GM18517 (cell line): Measurements from ENCODE around the gene NAA50.
A peak's percentile ranks its signal among the peaks of the same experiment; 100 is the strongest.

ENCODE experiments used
- ATAC-seq: cut with Tn5 transposase; IDR thresholded peaks from one replicate; pipeline ENCODE4 v1.9.1; 2021; ENCODE audit warnings: mild to moderate bottlenecking, moderate library complexity; ENCODE audit not compliant: unreplicated experiment

The NAA50 gene

GRCh38 chr3:113743006-113743630 lies 2.9 kb downstream of the NAA50 start:
- no peak for ATAC-seq

GRCh38 chr3:113741620-113742019 lies 4.4 kb downstream of the NAA50 start:
- ATAC-seq, result no peak

- ATAC-seq, result no peak
These were observed 5.0 kb downstream of the NAA50 start for GRCh38 chr3:113741086-113741485.

DNA sequence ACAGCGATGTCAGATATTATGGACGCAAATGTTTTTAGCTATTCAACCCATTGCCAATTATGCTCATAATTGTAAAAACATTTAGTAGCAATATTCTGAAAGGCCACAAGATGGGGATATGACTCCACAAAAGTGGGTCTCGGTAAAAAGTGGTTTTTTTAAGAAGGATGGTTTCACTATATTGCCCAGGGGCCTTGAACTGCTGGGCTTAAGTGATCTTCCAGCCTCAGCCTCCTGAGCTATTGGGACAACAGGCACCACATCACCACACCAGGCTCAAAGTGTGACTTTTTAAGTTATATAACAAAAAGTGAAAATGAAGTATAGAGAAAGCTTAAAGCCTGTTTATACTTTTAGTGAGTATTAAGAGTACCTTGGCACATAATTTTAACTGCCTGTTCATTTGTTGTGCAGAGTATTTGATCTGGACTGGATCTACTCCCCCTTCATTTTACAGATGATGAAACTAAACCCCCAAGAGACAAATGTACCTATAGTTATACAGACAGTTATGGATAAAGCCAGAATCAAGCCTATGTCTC lies 9.4 kb downstream of the NAA50 start:
- ATAC-seq, result peak; percentile 77

GRCh38 chr3:113731694-113732093 lies 14.4 kb downstream of the NAA50 start:
- no peak for ATAC-seq

GRCh38 chr3:113730550-113730949 lies 15.5 kb downstream of the NAA50 start:
- no peak for ATAC-seq

GRCh38 chr3:113728661-113729060 lies 17.4 kb downstream of the NAA50 start:
- ATAC-seq, result no peak

DNA sequence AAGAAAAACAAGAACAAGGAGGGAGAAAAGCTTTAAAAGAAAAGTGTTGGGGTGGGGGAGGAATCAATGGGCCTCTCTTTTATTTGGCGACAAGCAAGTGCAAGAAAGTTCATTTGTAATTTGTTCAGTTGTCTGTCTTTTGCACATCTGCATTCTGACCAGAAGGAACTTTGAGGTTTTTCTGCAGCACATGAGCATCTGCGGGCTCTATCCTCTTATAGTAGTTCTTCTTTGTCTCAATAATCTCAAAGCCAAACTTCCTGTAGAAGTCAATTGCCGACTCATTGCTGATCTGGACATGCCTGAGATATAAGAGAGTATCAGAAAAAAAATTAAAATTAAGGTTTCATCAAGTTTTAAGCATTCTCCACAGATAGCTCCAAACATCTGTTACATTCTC lies 24.4 kb downstream of the NAA50 start:
- ATAC-seq, result no peak

- ATAC-seq, result no peak
These were observed 26.3 kb downstream of the NAA50 start for GRCh38 chr3:113719758-113720157.

DNA sequence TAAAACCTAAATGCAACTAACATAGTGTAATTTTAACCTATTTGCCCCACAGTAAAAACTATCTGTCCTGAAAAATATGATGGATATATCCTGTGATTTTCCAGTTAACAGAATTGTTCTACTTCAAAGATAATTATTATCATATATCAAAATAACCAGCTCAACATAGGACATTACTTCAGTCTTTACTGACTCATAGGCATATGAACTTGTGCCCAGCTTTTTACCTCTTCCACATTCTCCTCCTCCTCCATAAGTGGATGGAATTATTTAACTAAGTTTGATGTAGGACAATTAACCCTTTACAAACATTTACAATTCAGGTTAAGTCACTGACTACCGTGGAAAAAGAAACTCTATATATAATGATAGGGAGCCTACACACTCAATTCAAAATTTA lies 26.8 kb downstream of the NAA50 start:
- ATAC-seq, result no peak

- no peak for ATAC-seq
These were observed 28.2 kb downstream of the NAA50 start for GRCh38 chr3:113717818-113718217.

DNA sequence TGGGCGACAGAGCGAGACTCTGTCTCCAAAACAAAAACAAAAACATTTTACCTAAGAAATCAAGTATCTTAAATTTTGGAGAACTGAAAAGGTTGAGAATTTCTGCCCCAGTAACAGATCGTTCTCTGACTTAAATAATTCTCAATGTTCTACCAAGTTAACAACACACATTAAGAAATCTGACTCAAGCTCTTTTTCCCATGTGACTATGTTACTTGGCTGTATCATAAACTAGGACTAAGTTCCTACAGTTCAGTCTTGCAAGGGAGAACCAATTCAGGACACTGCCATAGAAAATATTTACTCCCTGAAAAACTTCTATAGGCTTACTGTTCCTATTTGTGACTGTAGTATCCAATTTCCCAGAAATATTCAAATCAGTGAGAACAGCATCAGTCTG lies 28.7 kb downstream of the NAA50 start:
- ATAC-seq, result no peak

DNA sequence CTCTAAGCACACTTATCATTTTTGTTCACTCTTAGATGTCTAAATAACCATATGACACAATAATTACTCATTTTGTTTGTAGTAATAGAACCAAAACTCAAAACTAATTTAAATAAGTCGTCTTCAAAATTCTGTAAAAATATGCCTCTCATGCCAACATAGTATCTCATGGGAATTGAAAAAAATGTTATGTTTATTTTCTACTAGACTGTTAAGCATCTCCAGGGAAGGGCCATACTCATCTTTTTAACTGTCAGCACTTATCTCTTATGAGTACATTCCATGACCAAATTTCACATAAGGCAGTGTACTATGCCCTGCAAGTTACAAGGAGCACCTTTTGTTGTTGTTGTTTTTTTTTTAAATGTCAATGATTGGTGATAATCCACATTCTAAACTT lies 31.3 kb downstream of the NAA50 start:
- ATAC-seq, result no peak

DNA sequence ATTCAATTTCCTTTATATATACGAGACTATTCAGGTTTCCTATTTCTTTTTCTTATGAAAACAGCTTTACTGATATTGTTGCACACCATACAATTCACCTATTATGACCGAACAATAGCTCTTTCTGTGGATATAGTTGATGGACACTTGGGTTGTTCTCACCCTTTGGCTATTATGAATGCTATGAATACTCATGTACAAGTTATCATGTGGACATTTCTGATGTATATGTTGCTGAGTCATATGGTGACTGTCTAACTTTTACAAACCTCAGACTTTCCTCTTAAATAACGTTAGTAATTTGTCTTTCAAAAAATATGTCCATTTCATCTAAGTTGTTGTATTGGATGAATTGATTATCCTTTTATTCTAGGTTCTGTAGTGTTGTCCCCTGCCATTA lies 33.9 kb downstream of the NAA50 start:
- ATAC-seq, result no peak

DNA sequence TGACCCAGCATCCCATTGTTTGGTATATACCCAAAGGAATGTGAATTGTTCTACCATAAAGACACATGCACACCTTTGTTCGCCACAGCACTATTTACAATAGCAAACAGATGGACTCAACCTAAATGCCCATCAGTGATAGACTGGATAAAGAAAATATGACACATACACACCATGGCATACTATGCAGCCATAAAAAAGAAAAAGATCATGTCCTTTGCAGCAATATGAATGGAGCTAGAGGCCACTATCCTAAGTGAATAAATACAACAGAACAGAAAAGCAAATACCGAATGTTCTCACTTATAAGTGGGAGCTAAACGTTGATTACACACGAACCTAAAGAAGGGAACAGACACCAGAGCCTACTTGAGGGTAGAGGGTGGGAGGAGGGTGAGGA lies 38.2 kb downstream of the NAA50 start:
- ATAC-seq, result no peak

DNA sequence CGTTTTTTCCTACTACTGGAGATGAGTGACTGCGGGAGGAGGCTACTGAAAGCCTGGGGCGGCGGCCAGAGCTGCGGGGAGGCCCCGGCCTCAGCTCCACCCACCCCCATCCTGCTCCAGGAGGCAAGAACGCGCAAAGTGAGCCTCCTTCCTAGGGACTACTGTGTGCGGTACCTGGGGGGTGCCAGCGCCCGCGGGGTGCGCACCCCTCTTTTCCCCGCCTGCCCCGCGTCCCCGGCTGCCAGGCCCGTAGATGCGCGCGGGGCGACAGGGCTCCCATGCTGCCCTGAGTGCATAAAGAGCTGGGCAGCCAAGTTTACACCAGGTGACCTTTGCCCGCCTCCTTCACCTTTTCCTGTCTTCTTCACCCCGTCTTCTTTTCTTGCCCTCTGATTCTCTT lies 47.1 kb downstream of the NAA50 start:
- ATAC-seq, result no peak

DNA sequence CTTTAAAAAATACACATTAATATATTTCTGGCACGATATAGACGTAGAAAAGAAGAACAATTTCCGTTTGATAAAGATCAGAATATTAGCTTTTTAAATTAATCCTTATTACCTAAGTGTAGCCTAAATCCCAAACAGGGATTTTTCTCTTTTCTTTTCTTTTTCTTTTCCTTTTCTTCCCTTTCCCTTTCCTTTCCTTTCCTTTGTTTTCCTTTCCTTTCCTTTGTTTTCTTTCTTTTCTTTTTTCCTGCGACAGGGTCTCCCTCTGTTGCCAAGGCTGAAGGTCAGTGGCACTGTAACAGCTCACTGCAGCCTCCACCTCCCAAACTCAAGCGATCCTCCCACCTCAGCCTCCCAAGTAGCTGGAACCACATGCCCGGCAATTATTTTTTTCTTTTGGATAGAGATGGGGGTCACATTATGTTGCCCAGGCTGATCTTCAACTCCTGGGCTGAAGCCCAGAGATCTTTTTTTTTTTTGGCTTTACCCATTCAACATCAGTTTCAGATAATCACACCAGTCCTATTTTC lies 47.8 kb downstream of the NAA50 start:
- no peak for ATAC-seq

GRCh38 chr3:113697500-113698090 lies 48.5 kb downstream of the NAA50 start:
- no peak for ATAC-seq

DNA sequence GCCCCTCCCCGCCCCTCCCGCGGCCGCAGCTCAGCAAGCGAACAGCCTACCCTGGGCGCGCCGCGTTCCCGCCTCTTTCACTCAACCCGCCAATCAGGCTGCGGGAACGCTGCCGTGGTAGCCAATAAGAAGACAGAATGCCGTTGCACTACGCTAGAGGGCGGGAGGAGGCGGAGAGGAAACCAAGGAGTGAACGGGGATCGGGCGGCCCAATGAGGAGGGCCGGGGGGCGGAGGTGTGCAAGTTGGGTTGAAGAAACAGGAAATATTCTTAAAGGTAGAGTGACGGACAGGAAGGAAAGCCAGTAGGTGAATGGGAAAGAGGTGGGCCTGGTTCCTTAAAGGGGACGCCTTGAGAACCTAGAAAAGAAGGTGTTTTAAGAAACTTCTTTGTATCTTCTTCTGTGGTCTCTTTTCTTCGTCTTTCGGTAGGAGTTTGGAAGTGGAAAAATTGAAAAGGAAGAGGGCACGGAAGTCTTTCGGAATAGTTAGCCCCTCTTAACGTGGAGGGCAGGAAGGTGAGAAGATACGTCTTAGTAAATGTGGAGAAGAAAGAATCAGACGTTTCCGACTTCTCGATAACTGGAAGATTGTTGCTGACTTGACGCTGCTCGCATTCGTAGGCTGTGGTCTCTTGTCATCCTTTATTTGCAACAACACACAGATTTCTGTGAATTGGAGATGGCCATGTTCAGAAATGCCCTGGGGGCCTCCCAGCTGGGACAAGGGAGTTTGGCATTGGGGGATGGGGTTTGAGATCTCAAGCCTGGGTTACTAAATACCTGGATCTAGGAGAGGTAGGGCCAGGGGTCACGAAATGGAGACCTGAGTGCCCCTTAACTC lies 49.2 kb downstream of the NAA50 start:
- ATAC-seq, result peak; percentile 97

- peak; percentile 38 for ATAC-seq
These were observed 50.0 kb downstream of the NAA50 start, which contains the start of gene USF3 for GRCh38 chr3:113695786-113696645. Gene USF3, minus strand, starts transcription at chr3:113696642. Its CDS starts 21,764 bp downstream, at chr3:113674878.

DNA sequence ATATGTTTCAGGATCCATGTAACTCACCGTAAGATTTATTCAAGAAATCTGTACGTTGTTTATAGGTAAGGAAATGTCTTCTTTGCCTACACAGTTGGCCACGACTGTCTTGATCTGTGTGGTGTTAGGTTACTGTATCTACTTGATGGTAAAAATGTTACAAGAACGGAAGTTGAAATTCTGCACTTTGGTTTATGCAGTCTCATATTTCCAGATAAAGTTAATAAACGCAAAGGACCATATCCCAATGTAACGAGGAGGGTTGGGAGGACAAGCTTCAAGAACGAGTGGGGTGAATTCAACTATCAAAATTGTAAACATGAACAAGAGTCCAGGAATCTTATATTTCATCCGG lies 50.6 kb downstream of the NAA50 start:
- no peak for ATAC-seq
